Testis (tissue), 2 donors: ENCODE measurements around the gene PUS3.

Experiments used
- CTCF ChIP-seq, 3 experiments: fragments of 450-650 bp in 2 of 3; fragments of 200-600 bp in 1 of 3; sonication (generic) in 1 of 3; IDR thresholded peaks; one replicate each; pipeline ENCODE4 v1.5.1; 2016 to 2019; ENCODE audit warnings: antibody characterized with exemption in 3 of 3, mild to moderate bottlenecking in 2 of 3, moderate library complexity in 1 of 3
- POLR2A ChIP-seq: fragments of 450-650 bp; IDR thresholded peaks from one replicate; pipeline ENCODE4 v1.6.1; 2017; ENCODE audit warnings: antibody characterized with exemption, mild to moderate bottlenecking, moderate library complexity

GRCh38 chr11:125950696-125951651, 48.0 kb upstream of the PUS3 start:
- TF ChIP-seq CTCF (IDR thresholded peaks at IDR 0.05) = no peak
- TF ChIP-seq POLR2A = no peak
